GM12873 (cell line): ENCODE data around the gene CASZ1.

ENCODE experiments used
- CTCF ChIP-seq: IDR thresholded peaks from 2 replicates; pipeline ENCODE4 v1.5.1; 2012; ENCODE audit warnings: low read depth, mild to moderate bottlenecking, moderate library complexity, low read length, control low read depth; ENCODE audit not compliant: insufficient read depth; ENCODE audit errors: missing control alignments

Gene CASZ1

GRCh38 chr1:10835421-10835820 lies 39.0 kb upstream of the CASZ1 start:
- no peak for TF ChIP-seq CTCF

GRCh38 chr1:10834770-10835412 lies 38.4 kb upstream of the CASZ1 start:
- TF ChIP-seq CTCF = no peak

DNA sequence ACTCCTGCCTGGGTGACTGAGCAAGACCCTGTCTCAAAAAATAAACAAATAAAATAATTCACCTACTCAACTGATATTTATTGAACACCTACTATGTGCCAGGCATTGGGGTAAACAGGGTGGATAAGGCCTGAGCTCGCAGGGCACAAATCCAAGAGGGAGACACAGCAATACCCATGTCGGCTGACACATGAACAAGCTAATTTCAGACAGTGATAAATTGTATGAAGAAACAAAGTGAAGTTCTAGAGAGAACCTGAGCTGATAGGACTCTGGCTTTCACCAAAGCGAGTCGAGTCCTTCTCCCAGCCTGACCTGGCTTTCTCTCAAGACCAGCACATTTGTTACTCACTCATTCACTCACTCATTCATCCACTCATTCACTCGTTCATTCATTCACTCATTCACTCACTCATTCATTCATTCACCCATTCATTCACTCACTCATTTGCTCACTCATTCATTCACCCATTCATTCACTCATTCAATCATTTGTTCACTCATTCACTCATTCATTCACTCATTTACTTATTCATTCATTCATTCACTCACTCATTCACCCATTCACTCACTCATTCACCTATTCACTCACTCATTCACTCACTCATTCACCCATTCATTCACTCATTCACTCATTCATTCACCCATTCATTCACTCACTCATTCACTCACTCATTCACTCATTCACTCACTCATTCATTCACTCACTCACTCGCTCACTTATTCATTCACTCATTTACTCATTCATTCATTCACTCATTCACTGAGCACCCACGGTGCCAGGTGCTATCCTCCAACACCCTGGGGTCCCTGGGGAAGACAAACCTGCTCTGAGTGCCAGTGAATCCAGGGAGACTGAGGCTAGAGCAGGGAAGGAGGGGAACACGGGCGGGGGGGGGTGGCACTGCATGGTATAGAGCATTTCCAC lies 37.4 kb upstream of the CASZ1 start:
- no peak for TF ChIP-seq CTCF

DNA sequence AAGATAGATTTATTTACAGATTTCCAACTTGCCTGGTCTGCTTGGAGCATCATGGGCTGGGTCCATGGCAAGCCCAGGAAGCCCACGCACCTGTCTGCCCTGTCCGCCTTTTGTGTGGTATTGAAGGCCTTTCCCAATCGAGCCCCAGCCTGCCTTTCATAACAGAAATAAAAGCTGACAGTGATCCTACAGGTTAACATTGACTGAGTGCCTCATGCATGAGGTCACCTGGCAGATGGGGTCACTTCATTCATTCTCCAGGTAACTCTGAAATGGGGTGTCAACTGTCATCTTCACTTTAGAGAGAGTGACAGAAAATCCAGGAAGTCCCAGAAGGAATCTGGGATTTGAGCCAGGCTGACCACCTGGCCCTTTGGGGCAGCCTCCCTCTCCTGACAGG lies 36.3 kb upstream of the CASZ1 start:
- no peak for TF ChIP-seq CTCF

- no peak for TF ChIP-seq CTCF
Observed at GRCh38 chr1:10830961-10831668, 34.7 kb upstream of the CASZ1 start.

GRCh38 chr1:10829965-10830515 lies 33.6 kb upstream of the CASZ1 start:
- TF ChIP-seq CTCF = no peak

GRCh38 chr1:10829067-10829818 lies 32.8 kb upstream of the CASZ1 start:
- no peak for TF ChIP-seq CTCF
